HG03060 (cell line): ENCODE data around the gene GULP1.
"Not testable (repeated sequence)": the region's sequence is repeated elsewhere in the genome, so short reads cannot be mapped to it uniquely, and the experiment has no call there.

Experiments used
- ATAC-seq: cut with Tn5 transposase; IDR thresholded peaks from one replicate; pipeline ENCODE4 v1.9.1; 2021; ENCODE audit warnings: low read depth, moderate number of reproducible peaks; ENCODE audit not compliant: unreplicated experiment

The GULP1 gene

GRCh38 chr2:188292348-188293239 lies 920 bp downstream of the GULP1 start:
- no peak for ATAC-seq

- ATAC-seq, result no peak
These were observed 2.1 kb downstream of the GULP1 start for GRCh38 chr2:188293601-188294351.

GRCh38 chr2:188294352-188294926 lies 2.8 kb downstream of the GULP1 start:
- ATAC-seq, result no peak

GRCh38 chr2:188295067-188295685 lies 3.5 kb downstream of the GULP1 start:
- no peak for ATAC-seq

GRCh38 chr2:188297978-188298377 lies 6.3 kb downstream of the GULP1 start:
- ATAC-seq, result no peak

GRCh38 chr2:188298937-188299371 lies 7.3 kb downstream of the GULP1 start:
- not testable (repeated sequence) for ATAC-seq

- no peak for ATAC-seq
These were observed 11.8 kb downstream of the GULP1 start for GRCh38 chr2:188303363-188304031.

GRCh38 chr2:188305271-188305670 lies 13.6 kb downstream of the GULP1 start:
- ATAC-seq, result no peak

- no peak for ATAC-seq
These were observed 14.6 kb downstream of the GULP1 start for GRCh38 chr2:188306271-188306670.

- ATAC-seq, result no peak
These were observed 16.2 kb downstream of the GULP1 start for GRCh38 chr2:188307850-188308283.

GRCh38 chr2:188308483-188308882 lies 16.8 kb downstream of the GULP1 start:
- ATAC-seq, result no peak

GRCh38 chr2:188309364-188309763 lies 17.7 kb downstream of the GULP1 start:
- no peak for ATAC-seq

- ATAC-seq, result no peak
These were observed 22.8 kb downstream of the GULP1 start for GRCh38 chr2:188314314-188315054.

GRCh38 chr2:188315750-188316149 lies 24.1 kb downstream of the GULP1 start:
- no peak for ATAC-seq

GRCh38 chr2:188316342-188316741 lies 24.7 kb downstream of the GULP1 start:
- no peak for ATAC-seq

GRCh38 chr2:188316791-188317423 lies 25.2 kb downstream of the GULP1 start:
- no peak for ATAC-seq

GRCh38 chr2:188318161-188318749 lies 26.6 kb downstream of the GULP1 start:
- ATAC-seq, result no peak

GRCh38 chr2:188319838-188320237 lies 28.2 kb downstream of the GULP1 start:
- no peak for ATAC-seq

GRCh38 chr2:188320861-188321260 lies 29.2 kb downstream of the GULP1 start:
- ATAC-seq, result no peak
